Iris pigment epithelial cell (primary cell): ENCODE measurements around the gene RAC2.
A peak's percentile ranks its signal among the peaks of the same experiment; 100 is the strongest.
"Not testable (repeated sequence)": the region's sequence is repeated elsewhere in the genome, so short reads cannot be mapped to it uniquely, and the experiment has no call there.

ENCODE experiments used
- DNase-seq: peaks from one replicate; pipeline ENCODE4 v3.0.0-alpha.2; 2011; ENCODE audit warnings: low read depth

Gene RAC2

DNA sequence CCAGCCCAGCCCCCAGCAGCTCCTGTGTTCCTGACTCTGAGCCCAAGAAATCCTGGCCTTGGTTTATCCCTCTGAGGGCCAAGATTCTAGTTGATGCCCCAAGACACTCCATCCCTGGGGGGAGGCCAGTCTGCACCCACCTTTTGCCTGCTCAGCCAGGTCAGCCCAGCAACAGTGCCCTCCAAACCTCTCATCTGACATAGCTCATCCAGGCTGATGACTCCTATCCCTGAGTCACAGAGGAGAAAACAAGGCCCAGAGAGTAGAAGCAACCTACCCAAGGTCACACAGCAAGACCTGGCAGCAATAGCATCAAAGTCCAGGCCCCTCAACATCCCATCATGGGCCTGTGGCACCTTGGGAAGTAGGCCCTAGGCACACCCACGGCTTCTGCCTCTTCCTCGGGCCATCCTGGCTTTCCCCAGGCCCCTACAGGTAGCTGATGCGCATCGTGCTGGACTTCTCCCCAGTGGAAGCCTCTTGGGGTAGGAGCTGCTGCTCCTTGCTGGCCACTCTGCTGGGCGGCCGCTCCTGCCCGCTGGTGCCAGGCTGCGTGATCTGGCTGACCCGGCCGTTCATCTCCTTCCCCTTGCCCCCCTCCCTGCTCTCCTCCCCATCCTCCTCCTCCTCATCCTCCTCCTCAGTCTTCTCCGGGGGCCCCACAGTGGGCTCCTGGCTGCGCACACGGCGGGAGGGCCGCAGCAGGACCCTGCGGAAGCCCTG, 37.8 kb downstream of the RAC2 start:
- no peak for DNase-seq

DNA sequence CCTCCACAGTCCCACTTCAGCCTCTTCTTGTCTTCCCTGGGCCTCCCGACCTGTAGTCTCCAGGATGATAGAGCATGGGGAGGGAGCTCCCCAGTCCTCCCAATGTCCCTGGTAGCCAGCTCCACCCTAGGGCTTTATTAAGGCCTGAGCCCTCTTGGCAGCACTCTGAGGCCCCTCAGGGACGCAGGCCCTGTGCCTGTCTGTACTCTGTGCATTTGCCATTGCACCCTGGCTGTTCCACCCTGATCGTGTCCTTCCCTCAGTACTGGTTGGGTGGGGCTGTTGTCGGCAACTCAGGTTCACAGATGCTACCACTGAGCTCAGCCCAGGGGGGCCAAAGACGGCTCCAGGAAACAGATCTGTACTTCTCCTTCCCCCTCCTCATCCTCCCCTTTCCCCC, 39.0 kb downstream of the RAC2 start:
- DNase-seq, result no peak

DNA sequence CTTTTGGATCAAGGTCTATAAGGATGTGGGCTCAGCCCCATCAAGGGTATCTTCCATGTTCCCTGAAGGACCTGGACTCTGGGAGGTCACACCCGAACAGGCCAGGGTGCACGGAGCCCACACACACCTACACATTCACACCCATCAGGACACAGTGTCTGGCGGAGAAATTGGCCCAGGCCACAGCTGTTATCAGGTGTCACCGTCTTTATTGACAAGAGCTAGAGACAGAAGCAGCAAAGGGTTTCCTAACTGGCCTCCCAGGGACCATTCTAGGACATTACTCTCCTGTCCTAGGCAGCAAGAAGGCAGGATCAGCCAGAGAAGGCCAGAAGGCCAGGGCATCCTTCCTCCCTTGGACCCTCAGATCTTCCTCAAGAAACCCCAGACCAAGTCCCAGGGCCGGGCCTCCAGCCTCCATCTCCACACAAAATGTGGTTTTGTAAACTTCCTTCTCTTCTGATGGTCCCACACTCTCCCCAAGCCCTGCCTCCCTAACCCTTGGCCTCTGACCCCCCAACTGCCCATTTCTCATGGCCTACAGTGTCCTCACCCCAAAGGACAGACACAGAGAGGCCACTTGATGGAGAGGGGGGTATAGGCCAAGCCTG, 39.9 kb downstream of the RAC2 start:
- DNase-seq, result no peak

DNA sequence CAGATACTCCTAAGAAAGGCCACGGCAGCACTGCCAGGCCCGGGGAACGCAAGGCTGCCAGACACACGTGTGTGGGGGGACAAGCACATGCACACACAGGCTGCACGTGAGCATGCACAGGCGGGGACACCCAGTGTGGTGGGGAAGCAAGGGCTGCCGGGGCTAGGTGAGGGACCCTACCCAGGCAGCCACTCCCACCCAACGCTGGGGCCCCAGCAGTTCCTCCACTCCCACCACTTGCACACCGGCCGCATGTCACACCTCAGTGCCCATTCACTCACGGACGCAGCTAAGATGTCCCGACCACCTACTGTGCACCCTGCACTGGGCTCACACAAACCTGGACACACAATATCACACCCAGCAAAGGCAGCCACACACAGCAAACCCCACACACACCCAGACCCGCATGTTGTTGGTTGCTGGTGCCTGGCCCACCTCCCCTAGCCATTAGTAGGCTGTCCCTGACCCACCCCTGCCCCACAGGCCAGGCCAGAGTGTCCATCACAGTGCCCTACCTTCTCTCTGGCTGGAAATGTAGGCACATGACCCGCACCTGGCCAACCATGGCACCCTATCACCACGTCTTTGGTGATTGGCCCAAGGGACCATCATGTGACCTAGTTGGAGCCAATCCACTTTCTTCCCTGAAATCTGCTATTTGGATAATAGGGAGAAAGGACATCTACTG, 40.6 kb downstream of the RAC2 start:
- DNase-seq, result no peak

DNA sequence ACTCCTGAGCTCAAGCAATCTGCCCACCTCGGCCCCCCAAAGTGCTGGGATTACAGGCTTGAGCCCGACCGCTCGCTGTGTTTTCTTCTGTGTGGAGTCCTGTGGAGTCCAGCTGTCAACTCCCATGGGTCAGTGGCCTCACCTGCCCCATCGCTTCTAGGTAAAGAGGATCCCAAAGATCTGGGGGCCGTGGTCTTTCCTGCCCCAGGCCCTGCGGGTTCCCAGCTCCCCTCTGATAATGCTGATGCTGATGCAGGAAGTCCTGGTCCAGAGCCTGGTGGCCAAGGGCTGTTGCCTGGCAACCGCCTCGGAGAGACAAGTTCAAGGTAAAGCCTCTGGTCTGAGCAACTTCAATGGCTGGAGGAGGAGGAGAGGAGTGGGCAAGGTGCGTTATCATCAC, 41.4 kb downstream of the RAC2 start:
- DNase-seq, result no peak

- no peak for DNase-seq
Observed at GRCh38 chr22:37202001-37202555, 42.0 kb downstream of the RAC2 start.

- DNase-seq, result not testable (repeated sequence)
Observed at GRCh38 chr22:37201443-37201820, 42.6 kb downstream of the RAC2 start.

DNA sequence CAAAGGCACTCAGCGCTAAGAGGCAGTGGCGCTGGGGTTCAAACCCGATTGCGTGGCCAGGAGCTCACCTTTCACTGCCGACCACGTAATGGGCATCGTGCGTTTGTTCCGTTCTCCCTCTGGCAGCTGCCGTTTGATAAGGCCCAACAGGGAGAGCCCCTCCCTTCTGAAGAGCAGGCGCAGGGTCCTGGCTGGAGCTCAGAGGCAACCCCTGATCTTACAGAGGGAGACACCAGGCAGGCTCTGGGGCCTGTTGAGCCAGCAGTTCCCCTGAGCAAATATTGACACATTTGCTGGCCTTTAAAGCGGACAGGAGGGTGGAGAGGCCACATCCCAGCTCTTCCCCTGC, 44.3 kb downstream of the RAC2 start:
- no peak for DNase-seq

DNA sequence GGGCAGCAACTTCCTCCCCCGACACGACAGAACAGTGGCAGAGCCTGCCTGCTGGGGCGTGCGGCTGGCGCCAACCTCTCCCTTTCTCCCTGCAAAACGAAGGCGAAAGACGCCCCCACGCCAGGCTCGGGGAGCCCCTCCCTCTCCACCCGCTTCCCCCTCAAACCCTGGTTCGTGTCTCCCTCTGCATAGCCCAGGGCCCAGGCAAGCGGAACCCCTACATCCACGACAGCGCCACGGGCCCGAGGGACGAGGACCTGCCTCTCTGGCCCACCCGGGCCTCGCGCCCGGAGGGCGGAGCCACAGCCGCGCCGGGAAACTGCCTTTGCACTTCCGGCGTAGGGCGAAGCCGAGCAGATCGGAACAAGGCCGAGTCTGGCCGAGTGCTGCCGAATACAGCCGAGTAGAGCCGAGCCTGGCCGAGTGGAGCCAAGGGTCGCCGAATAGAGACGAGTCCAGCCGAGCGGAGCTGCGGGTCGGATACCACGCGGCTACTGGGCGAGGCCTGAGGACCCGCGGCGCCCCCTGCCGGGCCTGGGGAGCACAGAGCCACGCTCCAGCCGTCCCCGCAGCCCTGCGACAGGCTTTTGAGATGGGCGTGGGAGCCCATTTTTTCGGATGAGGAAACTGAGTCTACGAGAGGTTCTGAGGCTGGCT, 44.8 kb downstream of the RAC2 start:
- peak; percentile 94 for DNase-seq

GRCh38 chr22:37198258-37199102, 45.6 kb downstream of the RAC2 start:
- peak; percentile 68 for DNase-seq

- DNase-seq, result peak; percentile 78
Observed at GRCh38 chr22:37197451-37198257, 46.4 kb downstream of the RAC2 start.

- peak; percentile 67 for DNase-seq
Observed at GRCh38 chr22:37196539-37197450, 47.3 kb downstream of the RAC2 start.

DNA sequence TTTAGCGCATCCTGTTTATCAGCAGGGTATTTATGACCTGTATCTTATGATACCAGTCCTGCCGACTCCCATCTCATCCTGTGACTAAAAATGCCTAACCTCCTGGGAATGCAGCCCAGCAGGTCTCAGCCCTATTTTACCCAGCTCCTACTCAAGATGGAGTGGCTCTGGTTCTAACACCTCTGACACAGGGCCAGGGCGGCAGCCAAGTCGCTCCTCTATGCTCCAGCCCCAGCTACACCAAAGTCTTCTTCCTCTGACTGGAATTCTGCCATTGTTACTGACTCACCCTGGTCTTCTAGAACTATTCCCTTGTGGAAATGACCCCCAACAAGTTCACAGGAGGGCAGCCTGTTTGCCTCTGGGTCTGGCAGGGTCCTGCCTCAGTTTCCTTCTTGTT, 48.1 kb downstream of the RAC2 start:
- no peak for DNase-seq

DNA sequence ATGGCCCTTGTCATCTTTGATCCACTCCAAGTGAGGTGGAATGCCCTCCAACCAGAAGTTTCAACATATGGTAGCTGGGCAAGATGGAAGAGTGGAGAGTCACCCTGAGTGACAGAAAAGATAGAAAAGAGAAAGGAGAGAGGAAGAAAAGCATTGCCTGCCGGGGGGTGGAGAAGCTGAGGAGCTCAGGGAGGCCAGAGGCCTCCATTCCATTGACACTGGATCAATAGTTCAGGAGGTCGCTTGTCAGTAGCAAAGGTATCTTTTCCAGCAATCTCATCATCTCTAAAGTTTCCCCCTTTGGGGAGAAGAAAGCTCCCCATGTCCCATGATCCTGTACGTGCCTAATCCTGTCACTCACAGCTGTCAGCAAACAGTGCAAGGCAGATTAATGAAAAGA, 49.3 kb downstream of the RAC2 start:
- DNase-seq, result no peak

DNA sequence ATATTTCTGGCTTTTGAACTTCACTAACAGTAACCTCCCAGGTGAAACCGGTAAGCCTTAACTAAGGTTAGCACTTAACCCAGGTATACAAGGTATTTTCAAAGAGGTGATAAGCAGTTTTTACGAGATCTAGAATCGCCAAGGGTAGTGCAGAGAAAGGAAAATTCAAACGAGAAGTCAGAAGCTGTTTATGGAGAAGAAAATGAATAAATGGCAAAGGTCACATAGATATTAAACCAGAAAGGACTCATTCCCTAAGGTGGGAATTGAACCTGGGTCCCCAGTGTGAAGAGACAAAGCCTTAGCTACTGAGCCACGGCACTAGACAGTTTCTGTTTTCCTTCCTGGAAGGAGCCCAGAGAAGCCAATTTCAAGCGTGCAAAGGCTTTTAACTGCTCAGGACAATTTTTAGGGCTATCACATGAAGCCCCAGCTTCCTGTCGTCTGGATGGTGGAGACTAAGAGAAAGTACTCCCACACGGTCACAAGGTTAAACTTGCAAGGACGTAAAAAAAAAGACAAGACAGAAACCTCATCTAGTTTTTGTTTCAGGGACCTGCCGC, 50.4 kb downstream of the RAC2 start:
- peak; percentile 54 for DNase-seq

DNA sequence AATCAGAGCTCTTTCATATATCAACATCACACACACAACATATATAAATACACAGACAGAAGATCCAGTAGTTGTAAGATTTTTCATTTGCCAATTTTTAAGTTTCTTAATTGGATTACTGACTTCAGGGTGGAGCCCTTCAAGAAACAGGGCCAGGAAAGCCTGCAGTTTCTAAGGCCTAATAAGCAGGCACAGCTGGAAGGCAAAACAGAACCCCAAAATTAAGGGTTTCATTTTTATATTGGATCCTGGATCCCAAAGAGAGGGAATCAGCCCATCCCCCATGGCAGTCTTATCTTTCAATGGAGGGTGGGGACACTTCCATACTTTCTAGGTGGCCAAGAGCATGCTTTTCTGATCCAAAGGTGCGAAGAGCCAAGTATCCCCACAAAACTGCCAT, 51.3 kb downstream of the RAC2 start:
- DNase-seq, result no peak

- no peak for DNase-seq
Observed at GRCh38 chr22:37192204-37192603, 51.9 kb downstream of the RAC2 start.

- no peak for DNase-seq
Observed at GRCh38 chr22:37190262-37190780, 53.7 kb downstream of the RAC2 start.

DNA sequence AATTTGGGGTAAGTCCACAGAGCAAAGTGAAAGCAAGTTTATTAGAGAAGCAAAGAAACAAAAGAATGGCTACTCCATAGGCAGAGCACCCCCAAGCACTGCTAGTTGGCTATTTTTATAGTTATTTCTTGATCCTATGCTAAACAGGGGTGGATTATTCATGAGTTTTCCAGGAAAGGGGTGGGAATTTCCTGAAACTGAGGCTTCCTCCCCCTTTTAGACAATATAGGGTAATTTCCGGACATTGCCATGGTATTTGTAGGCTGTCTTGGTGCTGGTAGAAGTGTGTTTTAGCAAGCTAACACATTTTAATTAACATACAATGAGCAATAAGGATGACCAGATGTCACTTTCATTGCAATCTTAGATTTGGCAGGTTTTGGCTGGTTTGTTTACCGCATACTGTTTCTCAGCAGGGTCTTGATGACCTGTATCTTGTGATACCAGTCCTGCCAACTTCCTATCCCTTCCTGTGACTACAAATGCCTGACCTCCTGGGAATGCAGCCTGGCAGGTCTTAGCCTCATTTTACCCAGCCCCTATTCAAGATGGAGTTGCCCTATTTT, 55.1 kb downstream of the RAC2 start:
- no peak for DNase-seq
